ENCODE measurements around the gene FIGNL2. TPM values are rescaled to one million over a fixed set of nuclear protein-coding genes. Genes with fewer than 3 reads are reported as not detected.
A peak's percentile ranks its signal among the peaks of the same experiment; 100 is the strongest.

FIGNL2 gene
- total RNA-seq, 1 donor from 2014 or later = 9.3 TPM

DNA sequence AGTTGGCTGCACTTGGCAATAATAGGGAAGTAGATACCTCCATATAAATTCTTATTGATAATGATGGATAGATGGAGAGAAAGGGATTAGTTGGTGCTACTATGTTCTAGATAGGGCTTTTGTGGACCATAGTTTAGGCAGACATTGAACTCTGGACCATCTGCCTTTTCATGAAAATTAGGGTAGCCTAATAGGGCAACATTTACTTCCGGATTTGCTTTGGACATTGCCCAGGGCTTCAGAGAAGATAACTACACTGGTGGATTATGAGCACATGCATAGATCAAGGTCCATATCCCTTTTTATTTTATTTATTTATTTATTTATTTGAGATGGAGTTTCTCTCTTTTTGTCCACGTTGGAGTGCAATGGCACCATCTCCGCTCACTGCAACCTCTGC lies 70.5 kb downstream of the FIGNL2 start:
- Mint-ChIP-seq H3K27ac (no peak overlapping the region), H3K4me3 (no peak overlapping the region), H3K36me3 (peaks cover 25% of the 10 kb centered on the region), H3K27me3 (ENCODE audit: insufficient read depth, low read depth) (peaks cover 5% of the 10 kb centered on the region), H3K4me1 (peaks cover 20% of the 10 kb centered on the region), H3K9me3 (no peaks in the 10 kb centered on the region)
- H3F3A ChIP-seq (ENCODE audit: low read depth) = peaks cover 12% of the 10 kb centered on the region
- no peaks in the 10 kb centered on the region for H4K20me1 ChIP-seq (ENCODE audit: low read depth)
- no peaks in the 10 kb centered on the region for H3K36me3 ChIP-seq
- H3K4me3 ChIP-seq = no peak overlapping the region
- no peak overlapping the region for H2AFZ ChIP-seq (replicated peaks)
- H3K27me3 ChIP-seq = no peaks in the 10 kb centered on the region
- no peaks in the 10 kb centered on the region for H3K9me3 ChIP-seq (ENCODE audit: low read depth)
- H3K27ac ChIP-seq = no peak overlapping the region
- H3K9ac ChIP-seq = no peak overlapping the region
- peaks cover 10% of the 10 kb centered on the region for H3K4me1 ChIP-seq
- no peaks in the 10 kb centered on the region for H3K79me2 ChIP-seq (ENCODE audit: low read depth)
- no peak overlapping the region for H3K4me2 ChIP-seq
- no peak for DNase-seq (ENCODE audit: low spot score)
- TF ChIP-seq EZH2 (IDR thresholded peaks at IDR 0.05) (no peak), EZH2phosphoT487 (IDR thresholded peaks at IDR 0.05) (no peak)
- TF ChIP-seq, protein P1, sequence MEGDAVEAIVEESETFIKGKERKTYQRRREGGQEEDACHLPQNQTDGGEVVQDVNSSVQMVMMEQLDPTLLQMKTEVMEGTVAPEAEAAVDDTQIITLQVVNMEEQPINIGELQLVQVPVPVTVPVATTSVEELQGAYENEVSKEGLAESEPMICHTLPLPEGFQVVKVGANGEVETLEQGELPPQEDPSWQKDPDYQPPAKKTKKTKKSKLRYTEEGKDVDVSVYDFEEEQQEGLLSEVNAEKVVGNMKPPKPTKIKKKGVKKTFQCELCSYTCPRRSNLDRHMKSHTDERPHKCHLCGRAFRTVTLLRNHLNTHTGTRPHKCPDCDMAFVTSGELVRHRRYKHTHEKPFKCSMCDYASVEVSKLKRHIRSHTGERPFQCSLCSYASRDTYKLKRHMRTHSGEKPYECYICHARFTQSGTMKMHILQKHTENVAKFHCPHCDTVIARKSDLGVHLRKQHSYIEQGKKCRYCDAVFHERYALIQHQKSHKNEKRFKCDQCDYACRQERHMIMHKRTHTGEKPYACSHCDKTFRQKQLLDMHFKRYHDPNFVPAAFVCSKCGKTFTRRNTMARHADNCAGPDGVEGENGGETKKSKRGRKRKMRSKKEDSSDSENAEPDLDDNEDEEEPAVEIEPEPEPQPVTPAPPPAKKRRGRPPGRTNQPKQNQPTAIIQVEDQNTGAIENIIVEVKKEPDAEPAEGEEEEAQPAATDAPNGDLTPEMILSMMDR (IDR thresholded peaks at IDR 0.05) = no peak

DNA sequence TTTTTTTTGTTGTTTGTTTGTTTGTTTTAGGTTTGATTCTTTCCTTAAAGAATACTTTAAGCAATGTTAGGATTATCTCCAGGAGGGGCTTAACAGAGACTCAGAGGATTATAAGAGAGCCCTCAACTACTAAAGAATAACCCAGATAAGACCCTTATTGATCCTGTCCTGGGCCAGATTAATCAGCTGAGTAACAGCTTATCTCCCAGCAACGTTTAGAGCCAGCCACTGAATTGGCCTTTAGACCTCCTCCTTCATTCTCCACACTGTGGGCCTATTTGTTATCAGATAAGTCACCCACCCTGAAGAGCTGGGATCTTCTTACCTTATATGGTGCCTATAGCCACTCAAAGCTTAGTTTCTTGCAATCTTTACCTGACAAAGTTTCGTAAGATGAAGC lies 71.1 kb downstream of the FIGNL2 start:
- Histone ChIP-seq H3K27me3 (no peaks in the 10 kb centered on the region), H3K4me2 (no peak overlapping the region), H3K9ac (no peak overlapping the region), H3K4me3 (no peak overlapping the region), H3K79me2 (ENCODE audit: low read depth) (no peaks in the 10 kb centered on the region), H4K20me1 (ENCODE audit: low read depth) (no peaks in the 10 kb centered on the region), H3K4me1 (peaks cover 10% of the 10 kb centered on the region), H3K9me3 (ENCODE audit: low read depth) (no peaks in the 10 kb centered on the region), H3K36me3 (no peaks in the 10 kb centered on the region), H3F3A (ENCODE audit: low read depth) (peaks cover 12% of the 10 kb centered on the region), H2AFZ (replicated peaks) (no peak overlapping the region), H3K27ac (no peak overlapping the region)
- Mint-ChIP-seq H3K36me3 (peaks cover 25% of the 10 kb centered on the region), H3K9me3 (no peaks in the 10 kb centered on the region), H3K27me3 (ENCODE audit: insufficient read depth, low read depth) (peaks cover 5% of the 10 kb centered on the region), H3K27ac (no peak overlapping the region), H3K4me3 (no peak overlapping the region), H3K4me1 (peaks cover 20% of the 10 kb centered on the region)
- peak; percentile 42 for DNase-seq (ENCODE audit: low spot score)
- TF ChIP-seq EZH2 (IDR thresholded peaks at IDR 0.05) (no peak), EZH2phosphoT487 (IDR thresholded peaks at IDR 0.05) (peak; percentile 68)

DNA sequence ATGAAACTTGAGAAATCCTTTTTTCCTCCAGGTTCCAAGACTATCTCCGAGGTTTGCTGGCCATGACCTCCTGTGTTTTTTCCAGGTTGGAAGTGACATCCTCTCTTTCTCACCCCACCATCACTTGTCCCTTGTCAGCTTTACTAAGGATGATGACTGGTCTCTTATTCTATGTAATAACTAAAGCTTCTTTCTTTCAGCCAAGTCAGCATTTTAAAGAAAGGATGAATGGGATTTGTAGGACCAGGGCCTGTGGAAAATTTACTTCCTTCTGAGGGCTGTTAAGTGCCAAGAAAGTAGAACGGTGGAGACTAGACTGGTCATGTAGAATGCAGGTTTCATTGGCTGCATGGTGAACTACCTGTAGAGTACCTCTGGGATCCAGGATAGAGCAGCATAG lies 73.6 kb downstream of the FIGNL2 start:
- no peaks in the 10 kb centered on the region for H3K79me2 ChIP-seq (ENCODE audit: low read depth)
- no peaks in the 10 kb centered on the region for H3K36me3 ChIP-seq
- peaks cover 40% of the 10 kb centered on the region for H3K36me3 Mint-ChIP-seq
- TF ChIP-seq, protein P1 (IDR thresholded peaks at IDR 0.05) = no peak
- no peak overlapping the region for H3K27ac Mint-ChIP-seq
- no peak overlapping the region for H2AFZ ChIP-seq (replicated peaks)
- no peaks in the 10 kb centered on the region for H3K9me3 ChIP-seq (ENCODE audit: low read depth)
- H4K20me1 ChIP-seq (ENCODE audit: low read depth) = peaks cover 3% of the 10 kb centered on the region
- no peak overlapping the region for H3K4me3 ChIP-seq
- DNase-seq (ENCODE audit: low spot score) = no peak
- H3K27ac ChIP-seq = no peak overlapping the region
- H3K4me3 Mint-ChIP-seq = no peak overlapping the region
- no peak overlapping the region for H3K4me2 ChIP-seq
- no peaks in the 10 kb centered on the region for H3K27me3 ChIP-seq
- H3F3A ChIP-seq (ENCODE audit: low read depth) = peaks cover 12% of the 10 kb centered on the region
- H3K4me1 ChIP-seq = peaks cover 10% of the 10 kb centered on the region
- H3K27me3 Mint-ChIP-seq (ENCODE audit: insufficient read depth, low read depth) = peaks cover 5% of the 10 kb centered on the region
- peaks cover 20% of the 10 kb centered on the region for H3K4me1 Mint-ChIP-seq
- no peak overlapping the region for H3K9ac ChIP-seq
- no peaks in the 10 kb centered on the region for H3K9me3 Mint-ChIP-seq

DNA sequence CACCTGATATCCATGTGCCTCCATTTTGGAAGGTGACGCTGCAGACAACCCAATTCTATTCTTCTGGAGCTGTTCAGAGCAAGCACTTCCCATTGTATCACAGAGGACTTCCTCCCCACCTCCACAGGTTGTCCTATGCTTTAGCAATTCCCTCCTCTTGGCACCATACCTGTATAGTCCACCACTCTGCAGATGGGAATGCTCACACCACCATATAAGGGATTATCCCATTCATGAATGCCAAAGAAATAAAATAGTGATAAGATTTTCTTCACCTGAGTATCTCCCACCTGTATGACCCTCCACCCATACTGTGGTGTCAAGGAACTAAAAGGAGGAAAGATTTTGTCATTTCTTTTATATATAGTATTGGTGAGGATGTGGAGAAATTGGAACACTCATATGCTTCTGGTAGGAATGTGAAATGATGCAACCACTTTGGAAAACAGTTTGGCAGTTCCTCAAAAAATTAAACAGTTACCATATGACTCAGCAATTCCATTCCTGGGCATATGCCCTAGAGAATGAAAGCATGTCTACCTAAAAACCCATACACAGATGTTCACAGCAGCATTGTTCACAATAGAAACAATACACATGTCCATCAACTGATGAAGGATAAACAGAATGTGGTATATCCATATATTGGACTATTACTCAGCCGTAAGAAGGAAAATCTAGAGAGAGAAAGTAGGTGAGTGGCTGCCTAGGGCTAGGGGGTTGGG lies 75.2 kb downstream of the FIGNL2 start:
- Mint-ChIP-seq H3K9me3 (no peaks in the 10 kb centered on the region), H3K4me1 (peaks cover 20% of the 10 kb centered on the region), H3K4me3 (no peak overlapping the region), H3K36me3 (peaks cover 45% of the 10 kb centered on the region), H3K27me3 (ENCODE audit: insufficient read depth, low read depth) (peaks cover 5% of the 10 kb centered on the region), H3K27ac (no peak overlapping the region)
- H3K4me1 ChIP-seq = peaks cover 10% of the 10 kb centered on the region
- H3K4me2 ChIP-seq = no peak overlapping the region
- no peak overlapping the region for H3K4me3 ChIP-seq
- no peaks in the 10 kb centered on the region for H3K36me3 ChIP-seq
- no peak overlapping the region for H2AFZ ChIP-seq (replicated peaks)
- no peak overlapping the region for H3K9ac ChIP-seq
- H4K20me1 ChIP-seq (ENCODE audit: low read depth) = peaks cover 3% of the 10 kb centered on the region
- no peak overlapping the region for H3K27ac ChIP-seq
- H3F3A ChIP-seq (ENCODE audit: low read depth) = peaks cover 12% of the 10 kb centered on the region
- H3K79me2 ChIP-seq (ENCODE audit: low read depth) = no peaks in the 10 kb centered on the region
- H3K27me3 ChIP-seq = no peaks in the 10 kb centered on the region
- TF ChIP-seq EZH2 (IDR thresholded peaks at IDR 0.05) = no peak
- TF ChIP-seq EZH2phosphoT487 (IDR thresholded peaks at IDR 0.05) = no peak
- TF ChIP-seq, protein P1 (IDR thresholded peaks at IDR 0.05) = no peak
- H3K9me3 ChIP-seq (ENCODE audit: low read depth) = no peaks in the 10 kb centered on the region
- DNase-seq (ENCODE audit: low spot score) = no peak
